Cardiac muscle cell (in vitro differentiated cells and primary cell): ENCODE measurements around the gene CHRNB1. TPM values are rescaled to one million over a fixed set of nuclear protein-coding genes. Genes with fewer than 3 reads are reported as not detected.
A peak's percentile ranks its signal among the peaks of the same experiment; 100 is the strongest.

Experiments used
- DNase-seq, 2 donors: peaks; one replicate each; pipeline versions ENCODE4 v3.0.0 to v3.0.0-alpha.2; 2010 to 2017; ENCODE audit warnings: low read depth in 1 of 2, low spot score in 1 of 2
- H3K27ac ChIP-seq: fragments of 200-600 bp; sonication (generic); 2 replicates; pipeline ENCODE4 v1.5.1; 2016
- H3K27me3 ChIP-seq: fragments of 200-600 bp; sonication (generic); 2 replicates; pipeline ENCODE4 v1.6.0; 2016; ENCODE audit warnings: control low read depth
- H3K36me3 ChIP-seq: fragments of 200-600 bp; sonication (generic); 2 replicates; pipeline ENCODE4 v1.5.1; 2016; ENCODE audit warnings: control low read depth
- H3K4me1 ChIP-seq: fragments of 200-600 bp; sonication (generic); 2 replicates; pipeline ENCODE4 v1.8.1; 2017; ENCODE audit warnings: low read depth, mild to moderate bottlenecking, mixed run types
- H3K4me3 ChIP-seq: fragments of 200-600 bp; sonication (generic); 2 replicates; pipeline ENCODE4 v1.5.1; 2016; ENCODE audit warnings: mild to moderate bottlenecking
- H3K9me3 ChIP-seq: fragments of 200-600 bp; sonication (generic); 2 replicates; pipeline ENCODE4 v1.5.1; 2017; ENCODE audit warnings: low read depth, mild to moderate bottlenecking, control low read depth
- polyA plus RNA-seq: library from polyadenylated mRNA; unstranded; fragments of >200 nt; fragmentation: Nextera tagmentation; extraction: Ambion mirVana; gene quantifications from 2 replicates; pipeline ENCODE4 v1.2.1, GENCODE V29; 2016
- total RNA-seq: library from RNA; depleted of rRNA; stranded (reverse); fragments of >200 nt; gene quantifications from 2 replicates; pipeline ENCODE4 v1.2.3, GENCODE V29; 2016
- TF ChIP-seq, protein P1 (sequence below): IDR thresholded peaks from 2 replicates; pipeline ENCODE4 v1.5.1; 2012; ENCODE audit warnings: low read depth, mild to moderate bottlenecking, low read length

Gene CHRNB1
- total and polyA plus RNA-seq, 2 experiments from 2014 or later: 8.5 to 28.6 TPM

DNA sequence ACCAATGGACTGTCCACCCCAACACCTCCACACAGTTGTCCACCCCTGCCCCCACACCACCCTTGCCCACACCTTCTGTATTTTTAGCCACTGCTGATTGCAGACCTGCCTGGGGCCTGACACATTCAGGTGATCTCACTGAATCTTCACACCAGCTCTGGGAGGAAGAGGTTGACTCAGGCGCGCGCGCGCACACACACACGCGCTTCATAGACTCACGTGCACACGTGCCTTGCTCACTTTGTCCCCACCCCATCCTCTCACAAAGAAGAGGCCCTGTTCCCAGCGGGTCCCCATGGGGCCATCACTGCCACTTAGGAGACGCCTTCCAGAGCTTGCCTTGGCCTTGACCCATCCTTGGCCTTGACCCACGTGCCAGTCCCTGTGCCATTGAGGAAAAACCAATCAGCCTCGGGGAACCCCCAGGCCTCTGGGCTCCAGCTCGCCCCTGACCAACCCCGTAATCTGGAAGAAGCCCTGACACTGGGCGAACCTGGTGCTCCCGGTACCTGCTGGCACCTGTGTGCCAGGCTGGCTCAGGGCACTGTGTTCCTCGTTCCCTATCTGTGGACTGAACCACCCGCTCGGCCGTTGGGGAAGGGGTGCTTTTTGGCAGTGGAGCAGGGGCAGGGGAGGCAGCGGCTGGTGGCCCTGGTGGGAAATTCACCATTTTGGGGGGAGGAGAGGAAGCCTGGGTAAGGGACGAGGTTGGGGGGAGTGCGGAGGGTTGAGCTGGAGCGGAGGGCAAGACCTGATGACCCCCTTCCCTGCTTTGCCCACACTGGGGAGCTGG, 34.0 kb upstream of the CHRNB1 start:
- Histone ChIP-seq H3K27ac (no peak overlapping the region), H3K36me3 (peaks cover 3% of the 10 kb centered on the region), H3K27me3 (no peaks in the 10 kb centered on the region), H3K9me3 (no peaks in the 10 kb centered on the region), H3K4me3 (no peak overlapping the region), H3K4me1 (no peaks in the 10 kb centered on the region)
- DNase-seq: no peak
- TF ChIP-seq, protein P1, sequence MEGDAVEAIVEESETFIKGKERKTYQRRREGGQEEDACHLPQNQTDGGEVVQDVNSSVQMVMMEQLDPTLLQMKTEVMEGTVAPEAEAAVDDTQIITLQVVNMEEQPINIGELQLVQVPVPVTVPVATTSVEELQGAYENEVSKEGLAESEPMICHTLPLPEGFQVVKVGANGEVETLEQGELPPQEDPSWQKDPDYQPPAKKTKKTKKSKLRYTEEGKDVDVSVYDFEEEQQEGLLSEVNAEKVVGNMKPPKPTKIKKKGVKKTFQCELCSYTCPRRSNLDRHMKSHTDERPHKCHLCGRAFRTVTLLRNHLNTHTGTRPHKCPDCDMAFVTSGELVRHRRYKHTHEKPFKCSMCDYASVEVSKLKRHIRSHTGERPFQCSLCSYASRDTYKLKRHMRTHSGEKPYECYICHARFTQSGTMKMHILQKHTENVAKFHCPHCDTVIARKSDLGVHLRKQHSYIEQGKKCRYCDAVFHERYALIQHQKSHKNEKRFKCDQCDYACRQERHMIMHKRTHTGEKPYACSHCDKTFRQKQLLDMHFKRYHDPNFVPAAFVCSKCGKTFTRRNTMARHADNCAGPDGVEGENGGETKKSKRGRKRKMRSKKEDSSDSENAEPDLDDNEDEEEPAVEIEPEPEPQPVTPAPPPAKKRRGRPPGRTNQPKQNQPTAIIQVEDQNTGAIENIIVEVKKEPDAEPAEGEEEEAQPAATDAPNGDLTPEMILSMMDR: no peak

DNA sequence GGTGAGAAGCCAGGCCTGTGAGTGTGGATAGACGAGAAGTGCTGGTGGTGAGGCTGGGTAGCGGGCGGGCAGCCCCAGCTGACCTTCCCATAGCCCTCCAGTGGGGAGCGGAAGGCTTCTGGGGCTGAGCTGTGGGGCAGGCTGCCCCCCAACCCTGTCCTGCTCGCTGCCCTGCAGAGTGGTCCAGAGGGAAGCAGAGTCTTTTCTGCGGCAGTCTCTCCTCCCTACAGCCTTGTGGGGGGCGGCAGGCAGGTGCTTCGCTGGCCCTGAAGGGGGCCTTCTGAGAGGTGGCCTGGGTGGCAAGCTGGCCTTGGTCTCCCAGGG, 33.5 kb upstream of the CHRNB1 start:
- no peak for DNase-seq
- TF ChIP-seq, protein P1: no peak
- peaks cover 4% of the 10 kb centered on the region for H3K36me3 ChIP-seq
- H3K4me3 ChIP-seq: no peak overlapping the region
- no peaks in the 10 kb centered on the region for H3K4me1 ChIP-seq
- H3K27ac ChIP-seq: no peak overlapping the region
- H3K27me3 ChIP-seq: no peaks in the 10 kb centered on the region
- no peaks in the 10 kb centered on the region for H3K9me3 ChIP-seq

DNA sequence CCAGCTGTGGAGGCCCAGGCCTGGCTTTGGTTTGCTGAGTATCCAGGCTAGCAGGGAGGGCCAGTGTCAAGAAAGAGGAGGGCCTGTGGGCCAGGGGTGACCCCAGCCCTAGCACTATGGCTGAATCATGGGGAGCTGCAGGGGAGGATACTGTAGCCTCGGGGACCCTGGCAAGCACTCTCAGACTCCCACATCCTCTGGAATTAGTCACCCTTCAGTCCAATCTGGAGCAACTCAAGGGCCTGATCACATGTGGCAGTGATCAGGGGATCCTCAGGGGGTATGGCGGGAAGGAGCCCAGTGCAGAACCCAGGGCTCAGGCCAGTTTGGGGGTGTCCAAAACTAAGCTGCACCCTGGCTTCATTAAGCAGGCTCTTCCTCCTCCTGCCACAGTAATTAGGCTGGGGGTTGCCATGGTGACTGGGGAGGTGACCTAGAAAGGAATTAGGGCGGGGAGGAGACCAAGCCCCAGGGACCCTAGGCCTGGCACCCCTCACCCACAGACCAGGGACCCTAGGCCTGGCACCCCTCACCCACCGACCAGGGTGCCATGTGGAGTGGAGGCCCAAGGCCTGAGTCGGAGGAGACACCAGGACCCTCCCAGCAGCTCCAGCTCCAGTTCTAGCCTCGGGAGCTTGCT, 31.4 kb upstream of the CHRNB1 start:
- no peaks in the 10 kb centered on the region for H3K4me1 ChIP-seq
- no peaks in the 10 kb centered on the region for H3K9me3 ChIP-seq
- no peak overlapping the region for H3K4me3 ChIP-seq
- TF ChIP-seq, protein P1: no peak
- DNase-seq: peak in 1 of 2 donors; percentile 37
- peaks cover 9% of the 10 kb centered on the region for H3K36me3 ChIP-seq
- no peaks in the 10 kb centered on the region for H3K27me3 ChIP-seq
- H3K27ac ChIP-seq: no peak overlapping the region

DNA sequence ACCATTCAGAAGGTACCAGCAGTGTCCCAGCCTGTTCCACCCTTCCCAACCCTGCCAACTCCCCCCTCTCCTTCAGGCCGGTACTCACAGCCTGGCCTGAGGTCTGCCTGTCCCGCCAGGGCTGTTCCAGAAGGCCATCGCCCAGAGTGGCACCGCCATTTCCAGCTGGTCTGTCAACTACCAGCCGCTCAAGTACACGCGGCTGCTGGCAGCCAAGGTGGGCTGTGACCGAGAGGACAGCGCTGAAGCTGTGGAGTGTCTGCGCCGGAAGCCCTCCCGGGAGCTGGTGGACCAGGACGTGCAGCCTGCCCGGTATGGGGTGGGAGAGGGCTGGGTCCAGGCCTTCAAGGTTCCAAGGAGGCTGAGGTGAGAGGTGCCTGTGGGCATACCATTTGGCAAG, 30.0 kb upstream of the CHRNB1 start:
- no peaks in the 10 kb centered on the region for H3K27me3 ChIP-seq
- no peak overlapping the region for H3K4me3 ChIP-seq
- H3K27ac ChIP-seq: no peak overlapping the region
- H3K4me1 ChIP-seq: no peaks in the 10 kb centered on the region
- DNase-seq: no peak
- TF ChIP-seq, protein P1: no peak
- peaks cover 9% of the 10 kb centered on the region for H3K36me3 ChIP-seq
- no peaks in the 10 kb centered on the region for H3K9me3 ChIP-seq

DNA sequence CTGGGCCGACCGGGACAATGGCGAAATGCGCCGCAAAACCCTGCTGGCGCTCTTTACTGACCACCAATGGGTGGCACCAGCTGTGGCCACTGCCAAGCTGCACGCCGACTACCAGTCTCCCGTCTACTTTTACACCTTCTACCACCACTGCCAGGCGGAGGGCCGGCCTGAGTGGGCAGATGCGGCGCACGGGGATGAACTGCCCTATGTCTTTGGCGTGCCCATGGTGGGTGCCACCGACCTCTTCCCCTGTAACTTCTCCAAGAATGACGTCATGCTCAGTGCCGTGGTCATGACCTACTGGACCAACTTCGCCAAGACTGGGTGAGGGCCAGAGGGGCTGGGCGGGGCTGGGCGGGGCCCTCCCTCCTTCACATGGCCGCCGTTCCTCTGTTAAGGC, 29.1 kb upstream of the CHRNB1 start:
- Histone ChIP-seq H3K36me3 (peaks cover 9% of the 10 kb centered on the region), H3K27ac (no peak overlapping the region), H3K27me3 (no peaks in the 10 kb centered on the region), H3K4me3 (no peak overlapping the region), H3K4me1 (no peaks in the 10 kb centered on the region), H3K9me3 (no peaks in the 10 kb centered on the region)
- TF ChIP-seq, protein P1: no peak
- DNase-seq: no peak
